Neural crest cell (in vitro differentiated cells): Measurements from ENCODE around the gene AK5. TPM values are rescaled to one million over a fixed set of nuclear protein-coding genes. Genes with fewer than 3 reads are reported as not detected.

Experiments
- DNase-seq: peaks from one replicate; pipeline ENCODE4 v3.0.0; 2021; ENCODE audit warnings: low read depth, mixed read lengths, low spot score
- H3K27ac Mint-ChIP-seq: one replicate; pipeline ENCODE4 v1.8.0; 2021; ENCODE audit warnings: mild to moderate bottlenecking, mixed read lengths; ENCODE audit not compliant: unreplicated experiment
- H3K27me3 Mint-ChIP-seq: 2 replicates; pipeline ENCODE4 v1.8.0; 2021; ENCODE audit warnings: low read depth, mild to moderate bottlenecking, mixed read lengths
- H3K36me3 Mint-ChIP-seq: 2 replicates; pipeline ENCODE4 v1.8.0; 2021; ENCODE audit warnings: low read depth, mild to moderate bottlenecking, mixed read lengths
- H3K4me1 Mint-ChIP-seq: 2 replicates; pipeline ENCODE4 v1.8.0; 2021; ENCODE audit warnings: mixed read lengths
- H3K4me3 Mint-ChIP-seq: one replicate; pipeline ENCODE4 v1.8.0; 2021; ENCODE audit warnings: mild to moderate bottlenecking, mixed read lengths
- H3K9me3 Mint-ChIP-seq: 2 replicates; pipeline ENCODE4 v1.8.0; 2021; ENCODE audit warnings: mixed read lengths
- total RNA-seq: library from RNA; stranded (reverse); gene quantifications from 2 replicates; pipeline ENCODE4 v1.2.1, GENCODE V29; 2021
- TF ChIP-seq, protein P1 (sequence below): fragments of 200-600 bp; sonication (generic); conservative IDR thresholded peaks from 2 replicates; pipeline ENCODE4 v1.5.0; 2021; ENCODE audit warnings: antibody characterized with exemption, mild to moderate bottlenecking

The AK5 gene
- total RNA-seq, 1 donor from 2014 or later: 1.1 TPM

DNA sequence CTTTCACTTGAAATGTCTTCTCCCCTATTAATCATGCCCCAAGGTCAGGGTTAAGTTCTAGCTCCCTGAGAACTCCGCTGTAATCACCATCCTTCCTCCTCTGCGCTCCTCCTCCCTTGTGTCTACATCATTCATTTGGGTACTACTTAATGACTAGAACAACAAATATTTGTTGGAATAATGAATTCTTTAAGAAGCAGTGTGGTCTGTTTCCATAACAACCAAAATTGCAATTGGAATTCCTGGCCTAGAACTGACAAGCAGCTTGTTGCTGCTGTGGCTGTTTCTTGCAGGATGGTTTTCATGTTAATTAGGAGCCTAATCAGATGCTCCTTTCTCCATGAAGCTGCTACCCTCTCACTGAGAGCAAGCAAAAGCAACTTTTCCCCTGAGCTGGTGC lies 208.1 kb downstream of the AK5 start:
- no peaks in the 10 kb centered on the region for H3K27me3 Mint-ChIP-seq
- H3K36me3 Mint-ChIP-seq: no peaks in the 10 kb centered on the region
- no peaks in the 10 kb centered on the region for H3K9me3 Mint-ChIP-seq
- no peak for DNase-seq
- peaks cover 8% of the 10 kb centered on the region for H3K4me1 Mint-ChIP-seq
- no peak overlapping the region for H3K27ac Mint-ChIP-seq
- TF ChIP-seq, protein P1, sequence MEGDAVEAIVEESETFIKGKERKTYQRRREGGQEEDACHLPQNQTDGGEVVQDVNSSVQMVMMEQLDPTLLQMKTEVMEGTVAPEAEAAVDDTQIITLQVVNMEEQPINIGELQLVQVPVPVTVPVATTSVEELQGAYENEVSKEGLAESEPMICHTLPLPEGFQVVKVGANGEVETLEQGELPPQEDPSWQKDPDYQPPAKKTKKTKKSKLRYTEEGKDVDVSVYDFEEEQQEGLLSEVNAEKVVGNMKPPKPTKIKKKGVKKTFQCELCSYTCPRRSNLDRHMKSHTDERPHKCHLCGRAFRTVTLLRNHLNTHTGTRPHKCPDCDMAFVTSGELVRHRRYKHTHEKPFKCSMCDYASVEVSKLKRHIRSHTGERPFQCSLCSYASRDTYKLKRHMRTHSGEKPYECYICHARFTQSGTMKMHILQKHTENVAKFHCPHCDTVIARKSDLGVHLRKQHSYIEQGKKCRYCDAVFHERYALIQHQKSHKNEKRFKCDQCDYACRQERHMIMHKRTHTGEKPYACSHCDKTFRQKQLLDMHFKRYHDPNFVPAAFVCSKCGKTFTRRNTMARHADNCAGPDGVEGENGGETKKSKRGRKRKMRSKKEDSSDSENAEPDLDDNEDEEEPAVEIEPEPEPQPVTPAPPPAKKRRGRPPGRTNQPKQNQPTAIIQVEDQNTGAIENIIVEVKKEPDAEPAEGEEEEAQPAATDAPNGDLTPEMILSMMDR: no peak
- H3K4me3 Mint-ChIP-seq: no peak overlapping the region

DNA sequence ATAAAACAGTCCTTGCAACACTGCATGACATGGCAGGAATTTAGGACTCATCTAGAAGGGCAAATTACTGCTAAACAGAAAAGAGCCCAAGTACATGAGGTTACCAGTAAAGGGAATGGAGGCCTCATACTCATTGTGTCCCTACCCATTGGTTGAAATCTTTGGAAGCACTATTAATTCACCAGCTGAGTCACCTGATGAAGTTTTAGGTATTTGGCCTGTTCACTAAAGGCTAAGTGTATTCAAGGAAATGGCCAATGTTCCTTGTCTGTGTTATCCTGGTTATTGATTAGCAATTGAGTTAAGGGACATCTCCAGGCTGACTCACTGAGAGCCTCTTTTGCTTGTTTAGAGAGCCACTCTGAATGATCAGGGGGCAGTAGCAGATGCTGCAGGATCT lies 212.2 kb downstream of the AK5 start:
- Mint-ChIP-seq H3K9me3 (peaks cover 7% of the 10 kb centered on the region), H3K4me3 (no peak overlapping the region), H3K27ac (no peak overlapping the region), H3K36me3 (no peaks in the 10 kb centered on the region), H3K4me1 (peaks cover 8% of the 10 kb centered on the region), H3K27me3 (no peaks in the 10 kb centered on the region)
- DNase-seq: no peak
- TF ChIP-seq, protein P1: no peak

- H3K9me3 Mint-ChIP-seq: peaks cover 7% of the 10 kb centered on the region
These were observed 217.1 kb downstream of the AK5 start for GRCh38 chr1:77498918-77499317.

DNA sequence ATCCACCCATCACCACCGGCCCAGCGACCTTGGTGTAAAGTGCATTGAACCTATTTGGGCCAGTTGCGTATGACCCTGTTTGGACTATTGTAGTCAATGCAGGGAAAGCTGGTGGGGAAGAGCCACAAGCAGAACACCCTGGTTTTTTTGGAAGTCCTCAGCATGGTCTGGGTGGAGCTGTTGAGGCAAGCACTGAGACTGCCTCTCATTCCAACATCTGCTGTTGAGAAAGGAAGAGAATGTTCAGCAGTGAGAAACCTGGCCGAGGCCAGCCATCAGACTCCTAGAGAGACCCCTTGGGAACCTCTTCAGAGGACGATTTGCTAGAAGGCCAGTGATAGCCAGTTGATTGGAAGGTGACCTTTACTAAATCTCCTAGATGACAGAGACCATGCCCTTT lies 217.6 kb downstream of the AK5 start:
- Mint-ChIP-seq H3K4me3 (no peak overlapping the region), H3K36me3 (no peaks in the 10 kb centered on the region), H3K4me1 (no peaks in the 10 kb centered on the region), H3K27me3 (no peaks in the 10 kb centered on the region), H3K27ac (no peak overlapping the region), H3K9me3 (peaks cover 7% of the 10 kb centered on the region)
- TF ChIP-seq, protein P1: no peak
- no peak for DNase-seq

More at GRCh38 chr1:77498918-77499317, 217.1 kb downstream of the AK5 start:
- no peak for DNase-seq
- TF ChIP-seq, protein P1: no peak
- no peaks in the 10 kb centered on the region for H3K36me3 Mint-ChIP-seq
- no peak overlapping the region for H3K4me3 Mint-ChIP-seq
- no peak overlapping the region for H3K27ac Mint-ChIP-seq
- H3K27me3 Mint-ChIP-seq: no peaks in the 10 kb centered on the region
- no peaks in the 10 kb centered on the region for H3K4me1 Mint-ChIP-seq

GRCh38 chr1:77504986-77505385 lies 223.2 kb downstream of the AK5 start:
- H3K4me1 Mint-ChIP-seq: no peaks in the 10 kb centered on the region
- no peaks in the 10 kb centered on the region for H3K9me3 Mint-ChIP-seq
- no peak overlapping the region for H3K4me3 Mint-ChIP-seq
- H3K36me3 Mint-ChIP-seq: no peaks in the 10 kb centered on the region
- TF ChIP-seq, protein P1: no peak
- H3K27me3 Mint-ChIP-seq: no peaks in the 10 kb centered on the region
- H3K27ac Mint-ChIP-seq: no peak overlapping the region
- DNase-seq: no peak

- Mint-ChIP-seq H3K4me3 (no peak overlapping the region), H3K36me3 (no peaks in the 10 kb centered on the region), H3K4me1 (no peaks in the 10 kb centered on the region), H3K9me3 (no peaks in the 10 kb centered on the region), H3K27ac (no peak overlapping the region), H3K27me3 (no peaks in the 10 kb centered on the region)
- no peak for DNase-seq
- TF ChIP-seq, protein P1: no peak
These were observed 225.0 kb downstream of the AK5 start for GRCh38 chr1:77506771-77507170.
